Hematopoietic multipotent progenitor cell treated with erythropoietin and hydrocortisone succinate and interleukin-3 and kit ligand, for 4 days (in vitro differentiated cells): ENCODE results near the gene SAMD7.

ENCODE experiments used
- DNase-seq: peaks from one replicate; pipeline ENCODE4 v3.0.0-alpha.2; 2015

SAMD7 gene

GRCh38 chr3:169913323-169913722, 2.0 kb downstream of the SAMD7 start:
- DNase-seq, result no peak

GRCh38 chr3:169914321-169914720, 2.9 kb downstream of the SAMD7 start:
- peak; percentile 10 for DNase-seq

GRCh38 chr3:169923189-169923588, 11.8 kb downstream of the SAMD7 start:
- peak; percentile 31 for DNase-seq

GRCh38 chr3:169923831-169924230, 12.5 kb downstream of the SAMD7 start:
- no peak for DNase-seq

GRCh38 chr3:169929830-169930519, 18.6 kb downstream of the SAMD7 start:
- peak; percentile 92 for DNase-seq

DNA sequence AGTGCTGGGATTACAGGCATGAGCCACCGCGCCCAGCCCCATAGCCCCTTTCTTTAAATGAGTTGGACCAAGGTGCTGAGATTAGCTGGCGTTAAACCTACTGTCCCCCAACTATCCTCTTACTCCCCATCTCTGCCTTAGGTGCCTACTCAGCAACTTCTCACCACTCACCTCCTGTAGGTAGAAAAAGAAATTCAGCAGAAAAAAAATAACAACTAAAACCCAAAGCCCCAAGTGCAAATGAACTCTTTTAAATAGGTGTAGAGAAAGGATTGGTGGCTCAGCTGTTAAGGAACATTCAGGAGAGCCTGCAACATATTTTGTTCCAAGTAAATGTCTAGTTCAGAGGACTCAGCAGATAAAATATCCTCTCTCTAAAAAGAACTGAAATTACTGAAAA, 19.5 kb downstream of the SAMD7 start:
- DNase-seq, result no peak

DNA sequence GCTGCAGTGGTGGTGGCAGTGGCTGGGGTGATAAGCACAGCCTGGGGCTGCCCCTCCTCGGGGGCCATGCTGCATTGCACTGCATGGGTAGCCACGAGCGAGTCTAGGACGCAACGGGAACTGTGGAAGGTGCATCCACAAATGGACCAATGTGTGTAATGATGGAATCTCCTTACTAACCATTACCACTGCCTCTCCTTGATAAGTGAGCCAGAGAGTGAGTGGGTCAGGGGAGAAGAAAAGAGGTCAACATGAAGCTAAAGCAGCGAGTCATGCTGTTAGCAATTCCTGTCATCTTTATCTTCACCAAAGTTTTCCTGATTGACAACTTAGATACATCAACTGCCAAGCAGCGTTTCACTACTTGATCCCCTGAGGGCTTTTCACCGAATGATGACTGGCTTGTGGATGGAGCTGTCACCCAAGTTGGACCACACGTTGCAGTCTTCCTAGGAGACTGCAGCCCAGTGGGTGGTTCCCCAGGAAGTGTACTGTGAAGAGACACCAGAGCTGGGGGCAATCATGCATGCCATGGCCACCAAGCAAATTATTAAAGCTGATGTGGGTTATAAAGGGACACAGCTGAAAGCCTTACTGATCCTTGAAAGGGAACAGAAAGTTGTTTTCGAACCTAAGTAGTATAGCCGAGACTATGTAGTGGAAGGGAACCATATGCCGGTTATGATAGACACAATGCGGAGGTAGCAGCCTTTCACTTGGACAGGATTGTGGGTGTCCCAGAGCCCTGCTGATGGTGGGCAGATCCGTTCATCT, 20.6 kb downstream of the SAMD7 start:
- peak; percentile 9 for DNase-seq

DNA sequence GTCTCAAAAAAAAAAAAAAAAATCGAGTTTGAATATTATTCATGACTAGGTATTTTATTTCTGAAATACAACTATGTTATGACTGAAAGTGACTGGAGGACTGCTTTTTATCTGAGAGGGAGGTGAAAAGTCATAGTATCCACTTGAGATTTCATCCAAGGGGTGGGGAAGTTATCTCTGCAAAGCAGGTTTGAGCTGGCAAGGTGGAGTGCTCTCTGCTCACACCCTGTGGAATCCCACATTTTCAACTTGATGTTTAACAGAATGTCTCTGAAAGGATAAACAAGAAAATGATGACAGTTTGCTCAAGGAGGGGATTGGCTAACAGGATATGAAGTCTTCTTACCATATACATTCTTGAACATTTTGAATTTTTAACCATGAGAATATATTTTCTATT, 27.9 kb downstream of the SAMD7 start:
- peak; percentile 80 for DNase-seq

DNA sequence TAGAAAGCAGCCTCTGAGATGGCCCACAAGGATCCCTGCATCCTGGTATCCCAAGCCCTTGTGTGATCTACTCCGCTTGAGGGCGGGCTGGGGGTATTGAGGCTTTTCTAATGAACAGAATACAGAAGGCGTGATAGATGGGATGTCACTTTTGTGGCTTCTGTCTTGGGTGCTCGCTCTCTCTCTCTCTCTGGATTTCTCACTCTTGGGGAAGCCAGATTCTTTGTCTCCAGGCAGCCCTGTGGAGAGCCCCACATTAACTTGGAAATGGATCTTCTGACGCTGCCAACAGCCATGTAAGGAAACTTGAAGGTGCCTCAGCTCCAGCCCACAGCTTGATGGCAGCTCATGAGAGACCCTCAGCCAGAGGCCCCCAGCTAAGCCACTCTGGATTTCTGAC, 28.4 kb downstream of the SAMD7 start:
- DNase-seq, result peak; percentile 11

- DNase-seq, result peak; percentile 39
Observed at GRCh38 chr3:169940470-169941181, 29.3 kb downstream of the SAMD7 start.

GRCh38 chr3:169945313-169945712, 33.9 kb downstream of the SAMD7 start:
- peak; percentile 96 for DNase-seq

DNA sequence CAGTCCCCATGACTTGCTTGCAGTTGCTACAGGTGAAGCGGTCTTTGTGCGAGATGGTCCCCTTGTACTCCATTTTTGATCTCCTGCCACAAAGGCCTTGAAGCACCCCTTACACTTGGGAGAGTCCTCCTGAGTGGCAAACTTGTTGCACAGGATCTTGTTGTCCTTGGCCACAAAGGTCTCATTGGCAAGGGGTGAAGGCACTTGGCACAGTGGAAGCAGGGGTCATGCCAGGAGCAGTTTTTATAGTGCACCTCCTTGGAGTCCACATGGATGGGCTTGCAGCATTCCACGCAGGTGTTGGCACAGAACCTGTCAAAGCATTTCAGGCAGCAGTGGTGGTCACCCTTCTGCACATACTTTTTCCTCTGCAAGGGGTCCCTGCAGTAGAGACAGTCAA, 35.0 kb downstream of the SAMD7 start:
- DNase-seq, result no peak

GRCh38 chr3:169948559-169949448, 37.4 kb downstream of the SAMD7 start:
- no peak for DNase-seq

GRCh38 chr3:169952045-169952444, 40.7 kb downstream of the SAMD7 start:
- peak; percentile 26 for DNase-seq

DNA sequence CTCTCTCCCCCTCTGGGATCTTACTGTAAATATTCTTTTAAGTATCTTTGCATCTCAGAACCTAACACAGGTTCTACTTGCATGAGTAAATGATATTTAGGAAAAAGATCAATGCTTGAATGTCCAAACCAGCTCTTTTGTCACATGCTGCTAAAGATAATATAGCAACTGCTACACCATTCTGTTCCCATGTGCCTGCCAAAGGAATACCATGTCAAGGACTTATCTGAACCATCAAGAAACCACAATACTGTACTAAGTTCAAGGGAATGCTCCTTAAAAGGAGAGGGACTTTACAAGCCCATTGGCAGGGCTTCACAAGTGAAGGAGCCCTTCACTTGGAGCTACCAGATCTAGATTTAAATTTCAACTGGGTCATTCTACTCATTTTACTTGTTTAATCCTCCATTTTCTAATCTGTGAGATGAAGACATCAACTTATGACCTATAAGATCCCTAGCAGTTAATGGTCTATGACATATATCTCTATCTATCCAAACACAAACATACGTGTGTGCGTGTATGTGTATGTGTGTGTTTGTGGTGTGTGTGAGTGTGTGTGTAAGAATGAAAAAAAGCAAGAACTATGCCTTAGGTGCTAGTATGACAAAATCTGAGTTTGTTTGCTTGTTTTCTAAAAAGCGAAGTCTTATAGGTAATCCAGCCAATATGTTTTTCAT, 42.2 kb downstream of the SAMD7 start:
- DNase-seq, result peak; percentile 32

DNA sequence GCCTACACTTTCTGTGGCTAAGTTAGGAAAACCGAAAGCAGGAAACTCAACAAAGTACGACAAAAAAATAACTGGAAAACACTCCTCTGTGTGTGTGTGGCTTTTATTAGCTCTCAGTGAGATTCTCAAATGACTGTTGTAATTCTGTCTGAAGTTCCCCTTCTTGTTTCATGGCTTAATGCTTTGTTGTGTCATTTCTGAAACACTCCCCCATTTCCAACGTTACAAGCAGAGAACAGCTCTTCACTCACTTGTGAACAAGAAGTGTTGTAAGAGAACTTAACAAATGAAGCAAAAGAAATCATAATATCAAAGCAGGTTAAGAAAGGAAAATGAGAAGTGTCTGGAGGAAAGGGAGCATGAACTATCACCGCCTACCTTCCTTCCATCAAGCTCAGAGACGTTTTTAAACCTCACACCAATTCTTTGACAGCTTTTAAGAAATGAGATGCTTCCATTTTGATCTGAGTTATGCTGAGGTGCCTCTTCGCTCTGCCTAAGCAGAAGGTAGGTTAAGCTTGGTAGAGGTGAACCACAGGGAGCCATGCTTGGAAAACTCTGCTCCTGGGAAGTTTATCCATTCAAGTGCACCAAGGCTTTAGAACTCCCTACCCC, 42.9 kb downstream of the SAMD7 start:
- peak; percentile 72 for DNase-seq

- DNase-seq, result no peak
Observed at GRCh38 chr3:169955406-169955805, 44.0 kb downstream of the SAMD7 start.

DNA sequence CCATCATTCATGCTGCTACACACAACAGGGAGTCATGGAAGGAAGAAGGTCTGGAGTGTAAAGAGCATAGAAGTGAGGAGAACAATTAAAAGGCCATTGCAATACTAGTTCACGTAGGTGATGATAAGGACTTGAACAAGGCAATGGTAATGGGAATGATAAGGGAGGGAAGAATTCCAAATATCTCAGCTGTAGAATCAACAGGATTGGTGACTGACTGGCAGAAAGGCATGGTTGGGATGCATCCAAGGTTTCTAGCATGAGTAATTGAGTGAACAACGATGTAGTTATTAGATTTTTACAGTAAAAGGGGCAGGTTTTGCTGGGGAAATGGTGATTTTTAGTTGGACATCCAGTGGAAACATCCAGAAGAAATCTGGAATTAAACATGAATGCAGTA, 52.8 kb downstream of the SAMD7 start:
- DNase-seq, result no peak

DNA sequence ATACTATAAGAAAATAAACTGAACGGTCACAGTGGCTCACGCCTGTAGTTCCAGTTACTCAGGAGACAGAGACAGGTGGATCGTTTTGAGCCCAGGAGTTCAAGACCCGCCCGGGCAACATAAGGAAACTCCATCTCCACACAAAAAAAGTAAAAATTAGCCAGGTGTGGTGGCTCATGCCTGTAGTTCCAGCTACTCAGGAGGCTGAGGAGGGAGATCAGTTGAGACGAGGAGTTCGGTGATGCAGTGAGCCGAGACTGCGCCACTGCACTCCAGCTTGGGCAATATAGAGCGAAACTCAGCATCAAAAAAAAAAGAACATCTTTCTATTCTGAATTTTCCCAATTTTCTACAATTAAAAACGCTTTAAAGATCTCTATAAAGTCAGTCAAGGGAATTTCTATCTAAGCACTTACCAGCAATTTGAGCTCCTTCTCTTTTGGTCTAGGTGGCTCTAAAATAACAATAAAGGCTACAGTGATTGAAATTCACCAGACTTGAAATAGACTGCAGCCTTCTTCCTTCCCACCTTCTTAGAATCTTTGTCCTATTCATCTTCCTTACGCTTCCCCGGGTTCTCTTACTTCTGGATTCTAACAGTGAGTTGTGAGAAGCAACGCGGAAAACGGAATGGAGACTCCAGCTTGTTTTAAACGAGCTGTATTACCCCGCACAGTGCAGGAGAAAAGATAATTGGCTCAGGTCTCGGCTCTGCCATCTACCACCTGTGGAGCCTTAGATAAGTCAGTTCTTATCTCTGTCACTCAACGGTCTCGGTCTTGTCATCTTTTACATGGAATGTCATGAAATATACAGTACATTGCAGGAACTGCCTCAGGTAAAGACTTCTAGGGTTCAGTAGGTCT, 54.4 kb downstream of the SAMD7 start:
- DNase-seq, result no peak

- peak; percentile 97 for DNase-seq
Observed at GRCh38 chr3:169966428-169966950, 55.1 kb downstream of the SAMD7 start, which contains the start of gene SEC62. SEC62 (plus strand) TSS chr3:169966807; CDS start chr3:169966823, 16 bp downstream.
